NOMO-1 (cell line): ENCODE results near the gene ZEB1.
"Not testable (repeated sequence)": the region's sequence is repeated elsewhere in the genome, so short reads cannot be mapped to it uniquely, and the experiment has no call there.

Experiments used
- DNase-seq, 2 experiments: peaks; one replicate each; lab custom pipeline; 2025; ENCODE audit not compliant: unreplicated experiment in 2 of 2; lab: John Stamatoyannopoulos, UW

ZEB1 gene

GRCh38 chr10:31413325-31413724 is 94.3 kb downstream of the ZEB1 start:
- DNase-seq: no peak

- DNase-seq: no peak
Measured at GRCh38 chr10:31418481-31418880, 99.5 kb downstream of the ZEB1 start.

GRCh38 chr10:31419394-31420063 is 100.5 kb downstream of the ZEB1 start:
- DNase-seq: no peak

- no peak for DNase-seq
Measured at GRCh38 chr10:31421322-31421721, 102.3 kb downstream of the ZEB1 start.

- no peak for DNase-seq
Measured at GRCh38 chr10:31422634-31423033, 103.6 kb downstream of the ZEB1 start.

GRCh38 chr10:31424473-31424872 is 105.5 kb downstream of the ZEB1 start:
- DNase-seq: no peak

- no peak for DNase-seq
Measured at GRCh38 chr10:31426401-31426800, 107.4 kb downstream of the ZEB1 start.

- not testable (repeated sequence) for DNase-seq
Measured at GRCh38 chr10:31427334-31427733, 108.3 kb downstream of the ZEB1 start.

GRCh38 chr10:31428499-31428898 is 109.5 kb downstream of the ZEB1 start:
- DNase-seq: not testable (repeated sequence)

- no peak for DNase-seq
Measured at GRCh38 chr10:31431021-31431420, 112.0 kb downstream of the ZEB1 start.

GRCh38 chr10:31437959-31438358 is 118.9 kb downstream of the ZEB1 start:
- no peak for DNase-seq

GRCh38 chr10:31451766-31452165 is 132.8 kb downstream of the ZEB1 start:
- no peak for DNase-seq

- no peak for DNase-seq
Measured at GRCh38 chr10:31456468-31456867, 137.5 kb downstream of the ZEB1 start.

- no peak for DNase-seq
Measured at GRCh38 chr10:31457858-31458257, 138.8 kb downstream of the ZEB1 start.

- no peak for DNase-seq
Measured at GRCh38 chr10:31458974-31459373, 140.0 kb downstream of the ZEB1 start.

GRCh38 chr10:31460242-31460641 is 141.2 kb downstream of the ZEB1 start:
- DNase-seq: no peak

GRCh38 chr10:31464552-31464951 is 145.5 kb downstream of the ZEB1 start:
- DNase-seq: no peak

- no peak for DNase-seq
Measured at GRCh38 chr10:31466313-31466712, 147.3 kb downstream of the ZEB1 start.

- no peak for DNase-seq
Measured at GRCh38 chr10:31467791-31468535, 148.9 kb downstream of the ZEB1 start.

- DNase-seq: no peak
Measured at GRCh38 chr10:31468536-31468859, 149.5 kb downstream of the ZEB1 start.

GRCh38 chr10:31475519-31475918 is 156.5 kb downstream of the ZEB1 start:
- no peak for DNase-seq

GRCh38 chr10:31476088-31476487 is 157.1 kb downstream of the ZEB1 start:
- DNase-seq: no peak

GRCh38 chr10:31477584-31477983 is 158.6 kb downstream of the ZEB1 start:
- no peak for DNase-seq
